Effector memory CD4-positive, alpha-beta T cell (primary cell): ENCODE results near the gene GCGR.

Experiments
- DNase-seq, 3 donors: peaks; one replicate each; pipeline ENCODE4 v3.0.0-alpha.2; 2020
- H3K27ac ChIP-seq: 2 replicates; pipeline ENCODE4 v1.7.0; 2013; ENCODE audit warnings: mild to moderate bottlenecking, low read length, moderate library complexity; ENCODE audit not compliant: insufficient read depth, poor library complexity, severe bottlenecking
- H3K27me3 ChIP-seq: replicated peaks from 2 replicates; pipeline ENCODE4 v1.7.0; 2013; ENCODE audit warnings: mild to moderate bottlenecking, low read length; ENCODE audit not compliant: insufficient read depth, control insufficient read depth, poor library complexity, severe bottlenecking
- H3K36me3 ChIP-seq: 2 replicates; pipeline ENCODE4 v1.7.0; 2013; ENCODE audit warnings: mild to moderate bottlenecking, low read length, moderate library complexity; ENCODE audit not compliant: control insufficient read depth, insufficient read depth
- H3K4me1 ChIP-seq: 2 replicates; pipeline ENCODE4 v1.7.0; 2013; ENCODE audit warnings: low read length, mild to moderate bottlenecking; ENCODE audit not compliant: control insufficient read depth, insufficient read depth, poor library complexity, severe bottlenecking
- H3K4me3 ChIP-seq: 2 replicates; pipeline ENCODE4 v1.7.0; 2013; ENCODE audit warnings: low read length, low read depth, mild to moderate bottlenecking; ENCODE audit not compliant: insufficient read depth, poor library complexity, severe bottlenecking
- H3K9me3 ChIP-seq: 2 replicates; pipeline ENCODE4 v1.7.0; 2013; ENCODE audit warnings: mild to moderate bottlenecking, low read length, moderate library complexity; ENCODE audit not compliant: control insufficient read depth

The GCGR gene

DNA sequence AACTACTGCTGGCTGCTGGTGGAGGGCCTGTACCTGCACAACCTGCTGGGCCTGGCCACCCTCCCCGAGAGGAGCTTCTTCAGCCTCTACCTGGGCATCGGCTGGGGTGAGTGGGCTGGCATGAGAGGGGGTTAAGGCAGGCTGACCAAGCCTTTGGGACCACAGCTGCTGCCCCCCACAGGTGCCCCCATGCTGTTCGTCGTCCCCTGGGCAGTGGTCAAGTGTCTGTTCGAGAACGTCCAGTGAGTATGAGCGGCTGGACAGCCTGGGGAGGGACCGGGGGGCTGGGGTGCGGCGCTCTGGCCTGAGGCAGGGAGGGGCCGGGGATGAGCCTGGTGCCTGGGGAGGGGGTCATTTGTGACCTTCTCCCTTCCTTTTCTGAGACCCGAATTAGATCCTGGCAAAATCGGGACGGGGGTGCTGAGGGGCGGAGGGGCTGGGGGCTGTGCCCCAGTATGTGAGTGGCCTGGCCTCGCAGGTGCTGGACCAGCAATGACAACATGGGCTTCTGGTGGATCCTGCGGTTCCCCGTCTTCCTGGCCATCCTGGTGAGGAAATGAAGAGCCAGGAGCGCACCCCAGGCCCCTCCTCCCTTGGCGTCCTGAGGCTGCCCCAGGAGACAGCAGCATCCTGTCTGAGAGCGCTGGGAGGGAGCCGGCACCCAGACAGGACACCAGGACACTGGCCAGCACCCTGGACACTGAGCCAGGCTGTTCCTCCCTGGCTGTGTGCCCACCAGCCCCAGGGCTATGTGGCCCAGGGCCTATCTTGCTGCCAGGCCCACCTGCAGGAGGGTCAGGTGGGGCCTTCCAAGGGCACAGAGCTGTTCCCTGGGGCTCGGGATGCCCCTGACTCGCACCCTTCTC, 8.0 kb downstream of the GCGR start:
- Histone ChIP-seq H3K9me3 (no peaks in the 10 kb centered on the region), H3K4me1 (no peaks in the 10 kb centered on the region), H3K4me3 (no peak overlapping the region), H3K27ac (no peak overlapping the region), H3K27me3 (peaks cover 6% of the 10 kb centered on the region), H3K36me3 (no peaks in the 10 kb centered on the region)
- DNase-seq: no peak

DNA sequence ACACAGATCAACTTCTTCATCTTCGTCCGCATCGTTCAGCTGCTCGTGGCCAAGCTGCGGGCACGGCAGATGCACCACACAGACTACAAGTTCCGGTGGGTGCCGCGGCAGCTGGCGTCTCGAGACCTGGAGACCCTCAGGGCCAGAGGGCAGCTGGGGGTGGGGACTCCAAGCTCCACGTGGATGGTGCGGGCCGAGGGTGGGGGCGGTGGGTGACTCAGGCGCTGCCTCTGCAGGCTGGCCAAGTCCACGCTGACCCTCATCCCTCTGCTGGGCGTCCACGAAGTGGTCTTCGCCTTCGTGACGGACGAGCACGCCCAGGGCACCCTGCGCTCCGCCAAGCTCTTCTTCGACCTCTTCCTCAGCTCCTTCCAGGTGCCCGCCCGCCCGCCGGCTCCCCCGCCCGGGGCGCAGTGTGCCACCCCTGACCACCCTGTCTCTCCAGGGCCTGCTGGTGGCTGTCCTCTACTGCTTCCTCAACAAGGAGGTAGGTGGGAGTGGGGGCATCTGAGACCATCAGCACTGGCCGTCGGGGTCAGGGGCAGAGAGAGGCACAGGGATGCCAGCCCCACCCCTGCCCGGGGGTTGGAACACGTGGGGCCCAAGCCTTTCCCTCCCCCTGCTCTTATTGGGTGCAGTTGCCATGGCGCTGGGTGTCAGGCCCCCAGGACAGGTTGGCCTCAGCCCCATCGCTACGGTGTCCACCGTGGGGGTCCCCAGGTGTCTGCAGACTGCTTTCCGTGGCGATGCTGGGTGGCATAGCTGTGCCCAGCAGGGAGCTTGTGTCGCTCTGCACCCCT, 8.8 kb downstream of the GCGR start:
- Histone ChIP-seq H3K9me3 (no peaks in the 10 kb centered on the region), H3K4me1 (no peaks in the 10 kb centered on the region), H3K27ac (no peak overlapping the region), H3K36me3 (no peaks in the 10 kb centered on the region), H3K27me3 (peaks cover 3% of the 10 kb centered on the region), H3K4me3 (no peak overlapping the region)
- no peak for DNase-seq

DNA sequence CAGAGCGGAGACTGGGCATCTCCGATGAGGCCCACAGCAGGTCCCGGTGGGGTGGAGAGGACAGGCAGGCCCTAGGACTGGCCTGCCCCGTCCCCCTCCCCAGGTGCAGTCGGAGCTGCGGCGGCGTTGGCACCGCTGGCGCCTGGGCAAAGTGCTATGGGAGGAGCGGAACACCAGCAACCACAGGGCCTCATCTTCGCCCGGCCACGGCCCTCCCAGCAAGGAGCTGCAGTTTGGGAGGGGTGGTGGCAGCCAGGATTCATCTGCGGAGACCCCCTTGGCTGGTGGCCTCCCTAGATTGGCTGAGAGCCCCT, 9.4 kb downstream of the GCGR start:
- no peak overlapping the region for H3K27ac ChIP-seq
- no peaks in the 10 kb centered on the region for H3K9me3 ChIP-seq
- H3K4me3 ChIP-seq: no peak overlapping the region
- peaks cover 3% of the 10 kb centered on the region for H3K27me3 ChIP-seq
- H3K36me3 ChIP-seq: no peaks in the 10 kb centered on the region
- no peaks in the 10 kb centered on the region for H3K4me1 ChIP-seq
- DNase-seq: no peak

DNA sequence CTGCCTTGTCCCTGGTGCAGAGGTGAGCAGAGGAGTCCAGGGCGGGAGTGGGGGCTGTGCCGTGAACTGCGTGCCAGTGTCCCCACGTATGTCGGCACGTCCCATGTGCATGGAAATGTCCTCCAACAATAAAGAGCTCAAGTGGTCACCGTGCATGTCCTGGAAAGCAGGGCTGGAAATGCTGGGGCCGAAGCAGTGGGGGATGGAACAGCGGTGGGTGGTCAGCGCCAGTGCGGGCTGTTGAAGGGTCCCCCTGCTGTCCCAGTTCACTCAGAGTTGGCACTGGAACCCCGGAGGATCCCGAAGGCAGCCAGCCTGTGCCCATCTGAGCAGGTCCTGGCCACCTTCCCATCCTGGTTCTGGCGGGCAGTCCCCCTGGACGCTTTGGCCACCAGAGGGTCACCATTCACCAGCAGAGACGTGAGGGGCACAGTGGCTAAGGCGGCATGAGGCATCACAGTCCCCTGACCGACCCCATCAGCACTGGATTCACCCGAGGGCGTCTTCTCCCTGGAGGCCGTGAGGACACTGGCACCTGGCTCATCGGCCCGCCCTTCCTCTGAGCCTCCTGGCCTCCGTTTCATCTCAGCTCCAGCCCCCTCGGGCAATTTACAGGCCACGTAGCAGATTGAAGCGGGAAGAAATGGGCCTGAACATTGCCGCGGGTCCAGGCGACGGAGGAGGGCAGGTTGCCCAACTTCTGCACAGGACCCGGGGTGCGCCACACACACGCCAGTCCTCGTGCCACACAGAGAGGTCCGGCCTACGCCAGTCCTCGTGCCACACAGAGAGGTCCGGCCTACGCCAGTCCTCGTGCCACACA, 10.1 kb downstream of the GCGR start:
- H3K36me3 ChIP-seq: no peaks in the 10 kb centered on the region
- no peak for DNase-seq
- H3K4me1 ChIP-seq: no peaks in the 10 kb centered on the region
- no peak overlapping the region for H3K27ac ChIP-seq
- no peak overlapping the region for H3K4me3 ChIP-seq
- peaks cover 2% of the 10 kb centered on the region for H3K27me3 ChIP-seq
- H3K9me3 ChIP-seq: no peaks in the 10 kb centered on the region

DNA sequence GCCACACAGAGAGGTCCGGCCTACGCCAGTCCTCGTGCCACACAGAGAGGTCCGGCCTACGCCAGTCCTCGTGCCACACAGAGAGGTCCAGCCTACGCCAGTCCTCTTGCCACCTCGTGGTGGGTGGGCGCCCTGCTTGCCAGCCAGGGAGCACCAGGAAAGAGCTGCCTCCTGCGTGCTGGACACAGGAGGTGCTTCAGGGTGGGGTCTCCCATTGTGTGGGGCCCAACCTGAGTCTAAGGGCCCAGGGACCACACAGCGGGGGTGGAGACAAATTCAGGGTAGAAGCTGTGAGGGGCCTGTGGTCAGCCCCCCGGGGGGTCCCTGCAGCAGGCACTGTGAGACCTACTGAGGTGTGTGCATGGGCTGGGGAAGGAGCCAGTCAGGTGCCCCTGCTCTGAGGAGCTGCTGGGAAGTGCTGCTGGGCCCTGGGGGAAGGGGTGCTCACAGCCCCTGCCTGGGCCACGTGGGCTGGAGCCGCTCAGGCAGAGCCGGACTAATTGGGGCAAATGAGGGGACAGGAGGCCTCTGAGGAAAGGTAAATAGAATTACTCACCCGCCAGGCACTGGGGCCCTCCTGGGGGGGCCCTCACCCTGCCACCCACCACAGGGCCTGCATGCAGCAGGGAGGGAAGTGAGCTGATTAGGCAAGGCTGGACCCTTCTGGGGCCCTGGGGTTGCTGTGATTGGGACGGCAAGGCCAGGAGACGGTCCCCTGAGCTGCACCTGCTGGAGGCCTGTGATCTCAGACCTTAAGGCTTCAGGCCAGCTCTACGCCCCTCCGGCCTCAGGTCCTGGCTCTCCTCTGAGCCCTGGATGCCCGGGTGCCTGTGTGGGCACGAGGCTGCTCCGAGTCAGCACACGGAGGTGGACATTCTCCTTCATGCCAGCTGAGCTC, 11.0 kb downstream of the GCGR start:
- no peak for DNase-seq
- Histone ChIP-seq H3K4me1 (no peaks in the 10 kb centered on the region), H3K9me3 (no peaks in the 10 kb centered on the region), H3K27ac (no peak overlapping the region), H3K36me3 (no peaks in the 10 kb centered on the region), H3K27me3 (no peaks in the 10 kb centered on the region), H3K4me3 (no peak overlapping the region)

DNA sequence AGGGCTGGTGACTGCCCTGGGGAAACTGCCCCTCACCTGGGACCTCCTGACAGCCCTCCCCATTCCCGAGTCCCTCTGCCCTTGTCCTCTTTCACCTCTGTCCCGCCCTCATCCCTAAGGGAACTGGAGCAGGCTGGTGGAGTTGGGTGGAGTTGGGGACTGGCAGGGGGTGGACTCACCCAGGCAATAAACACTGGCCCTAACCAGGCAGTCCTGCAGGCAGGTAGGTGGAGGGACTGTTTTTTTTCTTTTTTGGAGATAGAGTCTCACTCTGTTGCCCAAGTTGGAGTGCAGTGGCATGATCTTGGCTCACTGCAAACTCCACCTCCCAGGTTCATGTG, 11.7 kb downstream of the GCGR start:
- no peak for DNase-seq
- no peaks in the 10 kb centered on the region for H3K36me3 ChIP-seq
- H3K4me3 ChIP-seq: no peak overlapping the region
- H3K27me3 ChIP-seq: no peaks in the 10 kb centered on the region
- no peaks in the 10 kb centered on the region for H3K9me3 ChIP-seq
- no peaks in the 10 kb centered on the region for H3K4me1 ChIP-seq
- no peak overlapping the region for H3K27ac ChIP-seq

DNA sequence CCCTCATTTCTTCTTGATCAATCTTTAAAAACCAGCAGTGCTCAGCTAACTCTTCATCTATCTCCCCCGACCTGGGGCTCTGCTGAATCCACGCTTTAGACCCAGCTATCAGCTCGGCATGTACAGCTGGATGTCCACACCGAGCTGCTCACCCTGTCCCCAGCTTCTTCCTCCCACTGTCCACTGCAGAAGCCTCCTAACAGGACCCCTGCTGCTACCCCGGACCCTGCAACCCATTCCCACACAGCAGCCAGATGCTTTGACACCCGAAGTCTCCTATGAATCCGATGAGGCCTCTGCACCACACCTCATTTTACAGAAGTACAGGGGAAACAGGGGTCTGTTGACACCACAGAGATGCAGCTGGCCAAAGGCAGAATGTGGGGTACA, 13.8 kb downstream of the GCGR start:
- Histone ChIP-seq H3K36me3 (no peaks in the 10 kb centered on the region), H3K27me3 (no peaks in the 10 kb centered on the region), H3K4me1 (no peaks in the 10 kb centered on the region), H3K9me3 (no peaks in the 10 kb centered on the region), H3K27ac (no peak overlapping the region), H3K4me3 (no peak overlapping the region)
- DNase-seq: no peak

DNA sequence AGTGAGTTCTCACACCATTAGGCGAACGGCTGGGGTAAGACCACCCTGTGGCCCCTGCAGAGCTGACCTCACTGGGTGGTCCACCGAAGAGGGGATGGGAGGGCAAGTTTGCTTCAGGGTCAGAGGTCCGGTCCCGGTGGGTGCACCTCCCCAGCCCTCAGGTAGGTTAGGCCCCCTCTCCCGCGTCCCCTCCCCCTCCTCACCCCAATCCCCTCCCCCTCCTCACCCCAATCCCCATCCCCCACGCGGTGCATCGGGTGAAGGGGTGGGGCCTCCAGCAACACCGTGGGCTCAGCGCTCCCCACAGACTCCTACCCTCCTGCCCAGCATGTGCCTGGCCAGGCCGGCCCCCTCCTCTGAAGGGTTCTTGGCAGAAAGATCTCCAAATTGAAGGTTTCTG, 15.8 kb downstream of the GCGR start:
- no peaks in the 10 kb centered on the region for H3K27me3 ChIP-seq

DNA sequence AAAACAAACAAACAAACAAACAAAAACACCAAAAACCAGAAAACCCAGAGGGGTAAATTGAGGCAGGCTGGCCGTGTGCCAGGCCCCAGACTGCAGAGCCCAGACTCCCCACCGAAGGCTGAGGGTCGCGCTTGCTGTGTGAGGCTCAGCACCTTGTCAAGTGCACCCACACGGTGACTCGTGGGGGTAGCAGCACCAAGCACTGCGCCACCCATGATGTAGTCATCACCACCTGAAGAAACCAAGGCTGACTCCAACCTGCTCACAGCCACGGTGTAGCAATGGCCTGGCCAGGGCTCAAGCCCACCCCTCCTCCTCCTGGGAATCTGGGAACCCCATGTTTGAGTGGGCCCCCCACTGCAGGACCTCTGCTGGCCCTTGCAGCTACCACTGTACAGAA, 17.2 kb downstream of the GCGR start:
- Histone ChIP-seq H3K27me3 (no peaks in the 10 kb centered on the region), H3K4me3 (no peak overlapping the region), H3K27ac (no peak overlapping the region), H3K9me3 (no peaks in the 10 kb centered on the region), H3K4me1 (no peaks in the 10 kb centered on the region), H3K36me3 (peaks cover 7% of the 10 kb centered on the region)
- DNase-seq: no peak

More for the DNA sequence above, 15.8 kb downstream of the GCGR start:
- Histone ChIP-seq H3K4me3 (no peak overlapping the region), H3K36me3 (peaks cover 7% of the 10 kb centered on the region), H3K27ac (no peak overlapping the region), H3K9me3 (no peaks in the 10 kb centered on the region), H3K4me1 (no peaks in the 10 kb centered on the region)
- no peak for DNase-seq
